Stimulated activated CD4-positive, alpha-beta T cell treated with anti-CD3 and anti-CD28 coated beads, TNF-alpha, amount 100 ng/mL, for 4 hours (primary cell): ENCODE data around the gene PARD3B.

ENCODE experiments used
- DNase-seq, 3 experiments: peaks; one replicate each; pipeline ENCODE4 v3.0.0-alpha.2; 2020; ENCODE audit warnings: low read depth in 3 of 3

PARD3B gene

DNA sequence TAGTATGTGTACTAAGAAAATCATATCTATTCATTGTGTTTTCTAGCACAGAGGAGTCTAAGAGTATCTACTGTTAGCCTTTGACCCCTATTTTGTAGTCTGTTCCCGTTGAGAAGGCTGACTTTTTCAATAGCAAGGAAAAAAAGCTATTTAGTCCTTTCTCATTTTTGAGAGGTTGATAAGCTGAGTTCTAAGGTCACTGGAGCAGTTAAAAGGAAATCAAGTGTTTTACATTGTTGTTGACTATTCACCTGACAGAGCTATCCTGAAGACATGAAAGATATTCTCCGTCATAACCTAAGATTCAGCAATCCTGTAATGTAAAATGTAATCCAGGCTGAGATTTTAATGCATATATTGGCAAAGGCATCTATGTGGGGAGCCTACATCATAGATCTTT is 856.7 kb downstream of the PARD3B start:
- DNase-seq, result no peak

- DNase-seq, result no peak
Observed at GRCh38 chr2:205403244-205403825, 858.1 kb downstream of the PARD3B start.

GRCh38 chr2:205405194-205405593 is 859.9 kb downstream of the PARD3B start:
- DNase-seq, result no peak

- DNase-seq, result no peak
Observed at GRCh38 chr2:205405752-205406151, 860.5 kb downstream of the PARD3B start.

GRCh38 chr2:205407984-205408383 is 862.7 kb downstream of the PARD3B start:
- DNase-seq, result no peak

GRCh38 chr2:205408696-205409095 is 863.4 kb downstream of the PARD3B start:
- DNase-seq, result no peak

DNA sequence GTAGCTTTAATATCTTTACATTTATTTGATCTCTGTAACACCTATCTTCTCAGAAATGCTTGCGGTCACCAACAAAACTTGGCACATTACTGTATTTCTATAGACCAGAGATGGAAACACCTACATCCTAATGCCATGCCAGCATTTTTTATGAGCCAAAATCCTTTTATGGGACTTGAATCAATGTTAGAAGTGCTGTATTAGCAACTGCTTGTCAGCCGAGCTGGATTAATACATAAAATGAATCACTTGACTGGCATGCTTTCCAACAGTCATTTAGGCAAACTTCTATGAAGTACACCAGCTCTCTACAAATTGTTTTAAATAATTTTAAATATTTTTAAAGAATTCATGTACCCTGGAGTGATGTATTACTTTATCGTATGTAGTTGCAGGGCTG is 864.1 kb downstream of the PARD3B start:
- DNase-seq, result no peak

DNA sequence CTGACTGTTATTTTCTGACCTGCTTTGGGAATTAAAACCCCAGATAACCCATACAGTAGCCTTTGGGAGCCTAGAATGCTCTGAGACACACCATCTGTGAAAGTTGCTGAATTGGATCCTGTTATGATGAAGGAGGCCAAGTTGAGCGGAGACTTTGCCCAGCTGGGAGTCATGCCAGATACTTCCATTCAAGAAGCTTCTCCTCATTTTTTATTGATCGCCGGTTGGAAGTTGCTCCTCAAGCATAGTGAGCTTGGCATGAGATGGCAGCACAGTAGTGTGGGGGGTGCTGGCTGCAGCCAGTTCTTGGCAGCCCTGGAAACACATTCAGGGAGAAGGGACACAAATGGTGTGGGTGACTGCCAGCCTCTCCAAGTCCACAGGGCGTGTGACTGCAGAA is 866.3 kb downstream of the PARD3B start:
- DNase-seq, result no peak

DNA sequence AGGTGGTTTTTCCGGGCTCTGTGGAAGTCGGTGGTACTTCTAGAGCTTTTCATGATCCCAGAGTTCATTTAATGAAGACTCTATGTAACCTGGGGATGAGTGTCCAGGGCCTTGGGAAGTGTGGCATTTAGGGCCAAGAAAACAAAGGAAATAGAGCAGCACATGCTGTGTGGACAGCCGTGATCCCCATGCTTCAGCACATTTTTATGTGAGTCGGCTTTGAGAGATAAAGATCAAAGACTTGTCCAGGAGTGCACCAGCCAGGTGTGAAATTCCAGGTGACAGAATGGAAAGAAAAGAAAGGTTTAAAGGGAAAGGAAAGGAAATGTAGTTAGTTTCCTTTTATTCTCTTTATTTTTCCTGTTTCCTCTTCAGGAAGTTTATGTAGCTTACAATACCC is 879.1 kb downstream of the PARD3B start:
- DNase-seq, result no peak

DNA sequence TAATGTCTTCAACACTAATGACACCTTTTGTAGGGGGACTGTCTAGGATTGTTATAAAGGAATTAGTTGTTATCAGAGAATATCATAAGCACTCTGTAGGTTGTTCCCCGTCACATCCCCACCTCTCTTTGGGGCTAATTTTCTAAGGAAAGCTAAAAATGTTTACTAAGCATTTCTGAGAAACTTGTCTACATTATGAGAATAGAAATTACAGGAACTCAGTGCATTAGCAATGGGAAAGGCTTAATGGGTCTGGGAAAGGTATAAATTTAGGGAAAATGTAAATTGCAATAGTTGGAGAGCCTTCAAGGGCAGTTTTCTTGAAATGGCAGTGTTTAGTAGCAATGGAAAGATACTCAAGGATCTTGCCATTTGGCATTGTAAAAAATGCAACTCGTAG is 879.8 kb downstream of the PARD3B start:
- DNase-seq, result no peak

- DNase-seq, result no peak
Observed at GRCh38 chr2:205427112-205427511, 881.8 kb downstream of the PARD3B start.

GRCh38 chr2:205428811-205429210 is 883.5 kb downstream of the PARD3B start:
- no peak for DNase-seq

DNA sequence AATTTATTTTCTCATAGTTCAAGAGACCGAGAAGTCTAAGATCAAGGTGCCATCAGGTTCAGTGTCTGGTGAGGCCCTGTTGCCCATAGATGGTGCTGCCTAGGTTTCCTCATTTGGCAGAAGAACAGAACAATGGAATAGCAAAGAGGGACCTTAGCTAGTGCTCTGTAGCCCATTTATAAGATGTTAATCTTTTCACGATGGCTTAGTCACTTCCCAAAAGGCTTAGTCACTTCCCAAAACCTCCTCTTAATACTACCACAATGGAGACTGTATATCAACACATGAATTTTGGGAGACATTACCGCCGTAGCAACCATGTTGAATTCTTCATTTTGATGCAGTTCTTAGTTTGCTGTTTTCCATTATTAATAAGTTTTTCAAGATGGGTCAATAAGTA is 890.7 kb downstream of the PARD3B start:
- DNase-seq, result no peak

DNA sequence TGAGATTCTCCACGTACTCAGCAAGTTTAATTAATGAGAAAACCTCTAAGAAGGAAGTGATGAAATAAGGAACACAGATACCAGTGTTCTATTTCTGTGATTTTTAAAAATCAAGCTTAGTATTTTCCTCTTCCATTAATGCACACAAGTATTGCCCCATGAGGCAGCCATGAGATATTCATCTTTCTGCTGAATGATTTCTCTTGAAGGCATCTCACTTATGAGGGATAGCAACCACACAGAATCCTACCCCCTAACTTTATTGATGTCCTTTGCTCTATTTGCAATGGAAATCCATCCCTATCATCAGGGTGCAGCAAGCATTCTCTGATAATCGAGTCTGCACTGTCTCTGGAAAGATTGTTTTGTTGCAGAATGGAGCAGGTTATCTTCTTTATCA is 893.0 kb downstream of the PARD3B start:
- no peak for DNase-seq

DNA sequence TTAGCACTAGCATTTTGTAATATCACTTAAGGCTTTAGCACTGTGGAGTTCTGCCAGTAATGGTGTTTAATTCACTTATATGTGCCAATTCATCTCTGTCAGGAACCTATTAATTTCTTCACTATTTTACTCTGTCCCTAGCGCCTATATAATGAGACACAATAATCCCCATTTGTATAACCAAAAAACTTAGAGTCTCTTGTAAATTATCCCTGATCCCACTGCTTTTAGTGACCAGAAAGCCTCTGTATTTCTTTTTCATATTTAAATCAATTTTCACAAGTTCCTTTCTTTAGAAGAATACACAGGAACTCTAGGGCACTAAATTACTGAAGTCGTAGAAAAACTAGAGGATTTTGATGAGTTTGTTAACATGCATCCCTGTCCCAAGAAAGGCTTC is 894.3 kb downstream of the PARD3B start:
- no peak for DNase-seq

DNA sequence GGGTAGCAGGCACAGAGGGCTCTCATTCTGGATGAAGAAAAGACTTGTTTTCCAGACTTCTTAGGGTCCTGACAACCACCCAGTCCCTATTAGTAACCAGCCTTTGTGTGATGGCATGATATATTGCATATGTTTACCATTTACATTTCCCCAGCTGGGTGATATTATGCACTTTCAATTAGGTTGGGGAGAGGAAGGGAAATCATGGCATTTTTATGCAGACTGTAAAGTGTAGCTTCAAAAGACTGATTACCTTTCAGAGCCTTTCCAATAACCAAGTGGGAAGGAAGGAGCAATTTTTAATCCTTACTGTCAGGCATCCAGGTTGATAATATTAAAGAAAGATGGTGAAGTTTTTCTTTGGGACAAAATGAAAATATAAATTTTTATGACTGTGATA is 896.2 kb downstream of the PARD3B start:
- no peak for DNase-seq

DNA sequence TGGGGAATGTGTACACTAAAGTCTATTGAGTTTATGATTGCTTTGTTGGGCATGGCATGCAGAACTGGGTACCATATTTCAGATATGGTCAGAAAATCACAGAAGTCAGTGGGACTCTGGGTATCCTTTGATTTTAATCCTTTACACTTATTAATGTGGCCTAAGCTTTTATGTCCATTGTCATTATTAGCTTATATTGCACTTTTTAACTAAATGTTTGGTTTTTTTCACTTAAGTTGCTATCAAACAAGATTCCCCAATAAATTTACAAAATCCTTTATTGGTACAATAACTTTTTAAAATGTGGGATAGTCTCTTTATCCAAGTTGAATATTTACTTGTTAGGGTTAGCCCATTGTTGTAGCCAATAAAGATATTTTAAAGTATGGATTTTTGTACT is 902.9 kb downstream of the PARD3B start:
- no peak for DNase-seq

- DNase-seq, result no peak
Observed at GRCh38 chr2:205451901-205452512, 906.7 kb downstream of the PARD3B start.

GRCh38 chr2:205453202-205453601 is 907.9 kb downstream of the PARD3B start:
- no peak for DNase-seq

DNA sequence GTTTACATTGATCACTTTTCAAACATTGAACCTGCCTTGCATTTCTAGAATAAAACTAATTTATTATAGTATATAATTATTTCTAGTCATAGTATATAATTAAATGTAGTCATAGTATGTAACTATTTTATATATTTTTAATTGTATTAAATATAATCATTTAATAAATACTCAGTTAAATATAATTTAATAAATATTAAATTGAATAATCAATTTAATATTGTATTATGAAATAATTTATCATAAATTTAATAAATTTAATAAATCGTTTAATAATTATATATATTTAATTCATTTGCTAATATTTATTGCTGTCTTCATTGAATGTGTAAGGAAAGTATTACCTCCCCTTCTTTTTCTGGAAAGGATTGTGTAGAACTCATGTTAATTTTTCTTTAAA is 911.4 kb downstream of the PARD3B start:
- DNase-seq, result no peak

DNA sequence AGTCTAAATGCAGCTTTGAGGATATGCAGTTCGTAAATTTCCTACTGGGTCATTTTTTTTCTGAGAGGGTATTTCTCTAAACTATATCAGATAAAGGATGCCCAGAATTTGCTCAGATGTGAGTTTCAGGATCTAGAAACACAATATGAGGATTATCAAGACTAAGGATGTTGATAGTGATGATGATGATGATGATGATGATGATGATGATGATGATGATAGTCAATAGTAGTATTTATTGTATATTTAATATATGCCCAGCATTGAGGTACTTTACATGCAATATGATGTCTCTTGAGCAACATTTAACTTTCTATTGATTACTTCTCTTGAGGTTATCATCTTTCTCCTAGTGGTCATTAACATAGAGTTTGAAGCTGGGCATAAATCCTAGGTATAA is 914.9 kb downstream of the PARD3B start:
- no peak for DNase-seq

- no peak for DNase-seq
Observed at GRCh38 chr2:205461169-205461568, 915.9 kb downstream of the PARD3B start.

DNA sequence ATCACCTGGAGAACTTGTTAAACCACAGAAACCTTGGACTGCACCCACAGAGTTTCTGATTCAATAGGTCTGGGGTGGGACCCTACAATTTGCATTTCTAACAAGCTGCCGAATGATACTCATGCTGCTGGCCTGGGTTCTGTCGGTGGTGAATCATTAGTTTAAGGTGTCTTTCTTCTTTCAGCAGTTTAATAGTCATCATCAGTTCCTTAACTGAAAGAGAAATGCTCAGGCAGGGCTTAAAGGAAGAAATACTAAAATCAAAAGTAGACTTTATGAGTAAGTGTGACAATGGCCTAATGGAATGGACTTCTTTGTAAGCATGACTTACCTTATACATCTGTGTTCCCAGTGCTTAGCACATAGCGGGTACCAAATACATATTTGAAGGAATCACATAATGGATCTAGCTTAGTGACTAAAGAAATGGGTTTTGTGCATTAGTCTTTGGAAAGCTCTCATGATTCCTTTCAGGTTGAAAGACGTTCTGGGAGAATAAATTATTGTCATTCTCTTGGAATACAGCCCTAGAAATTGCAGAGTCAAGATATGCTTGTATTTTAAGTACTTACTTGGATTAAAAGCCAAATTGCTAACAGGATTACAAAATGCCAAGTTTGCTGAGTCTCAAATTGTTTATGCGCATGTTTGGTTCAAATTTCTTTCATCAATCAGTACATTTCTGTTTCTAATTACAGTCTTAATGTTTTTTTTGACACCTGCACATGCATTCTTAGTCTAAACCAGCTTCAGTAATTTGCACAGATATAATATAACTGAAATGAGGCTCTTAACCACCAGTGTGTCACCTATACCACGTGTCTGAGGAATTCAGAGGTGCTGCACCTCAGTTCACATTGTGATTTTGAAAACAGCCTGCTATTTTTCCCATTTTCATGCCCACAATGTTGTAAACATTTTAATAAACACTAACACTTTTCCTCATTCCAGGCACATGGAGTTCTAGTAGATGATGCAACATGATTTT is 916.7 kb downstream of the PARD3B start:
- DNase-seq, result no peak
